ENCODE results near the gene DIS3L2. TPM values are rescaled to one million over a fixed set of nuclear protein-coding genes. Genes with fewer than 3 reads are reported as not detected.
"Not testable (repeated sequence)": the region's sequence is repeated elsewhere in the genome, so short reads cannot be mapped to it uniquely, and the experiment has no call there.

The DIS3L2 gene
- total and polyA plus RNA-seq, 2 experiments from 2014 or later: 35.5 to 50.1 TPM

DNA sequence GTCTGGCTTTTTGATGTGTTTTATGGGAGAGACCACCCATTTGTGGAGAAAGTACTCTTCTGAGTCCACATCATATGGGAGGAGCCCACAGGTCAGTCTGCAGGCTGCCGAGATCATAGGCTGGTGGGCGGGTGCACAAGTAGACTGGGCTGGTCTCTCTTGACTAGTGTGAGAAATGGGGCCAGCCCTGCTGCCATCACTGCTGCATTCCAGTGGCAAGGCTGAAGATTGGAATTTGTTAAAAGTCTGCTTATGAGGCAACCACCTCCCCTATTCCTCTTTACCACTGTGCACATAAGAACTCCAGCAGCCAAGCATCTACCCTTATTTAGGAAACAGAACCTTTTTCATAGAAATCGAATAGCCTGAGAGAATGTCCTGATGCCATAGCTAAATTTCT is 200.7 kb downstream of the DIS3L2 start:
- Histone ChIP-seq H3K27me3 (no peaks in the 10 kb centered on the region), H3K27ac (no peak overlapping the region), H3K9me3 (ENCODE audit: low read depth) (no peaks in the 10 kb centered on the region), H3K36me3 (peaks cover 3% of the 10 kb centered on the region), H3K4me1 (ENCODE audit: low read depth) (no peaks in the 10 kb centered on the region), H3K4me3 (no peak overlapping the region)
- DNase-seq (ENCODE audit: low read depth in 1 of 2, low spot score in 1 of 2): peak in 1 of 2 donors; percentile 29
- TF ChIP-seq, protein P1, sequence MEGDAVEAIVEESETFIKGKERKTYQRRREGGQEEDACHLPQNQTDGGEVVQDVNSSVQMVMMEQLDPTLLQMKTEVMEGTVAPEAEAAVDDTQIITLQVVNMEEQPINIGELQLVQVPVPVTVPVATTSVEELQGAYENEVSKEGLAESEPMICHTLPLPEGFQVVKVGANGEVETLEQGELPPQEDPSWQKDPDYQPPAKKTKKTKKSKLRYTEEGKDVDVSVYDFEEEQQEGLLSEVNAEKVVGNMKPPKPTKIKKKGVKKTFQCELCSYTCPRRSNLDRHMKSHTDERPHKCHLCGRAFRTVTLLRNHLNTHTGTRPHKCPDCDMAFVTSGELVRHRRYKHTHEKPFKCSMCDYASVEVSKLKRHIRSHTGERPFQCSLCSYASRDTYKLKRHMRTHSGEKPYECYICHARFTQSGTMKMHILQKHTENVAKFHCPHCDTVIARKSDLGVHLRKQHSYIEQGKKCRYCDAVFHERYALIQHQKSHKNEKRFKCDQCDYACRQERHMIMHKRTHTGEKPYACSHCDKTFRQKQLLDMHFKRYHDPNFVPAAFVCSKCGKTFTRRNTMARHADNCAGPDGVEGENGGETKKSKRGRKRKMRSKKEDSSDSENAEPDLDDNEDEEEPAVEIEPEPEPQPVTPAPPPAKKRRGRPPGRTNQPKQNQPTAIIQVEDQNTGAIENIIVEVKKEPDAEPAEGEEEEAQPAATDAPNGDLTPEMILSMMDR (IDR thresholded peaks at IDR 0.05; ENCODE audit: low read depth, low read length): no peak

DNA sequence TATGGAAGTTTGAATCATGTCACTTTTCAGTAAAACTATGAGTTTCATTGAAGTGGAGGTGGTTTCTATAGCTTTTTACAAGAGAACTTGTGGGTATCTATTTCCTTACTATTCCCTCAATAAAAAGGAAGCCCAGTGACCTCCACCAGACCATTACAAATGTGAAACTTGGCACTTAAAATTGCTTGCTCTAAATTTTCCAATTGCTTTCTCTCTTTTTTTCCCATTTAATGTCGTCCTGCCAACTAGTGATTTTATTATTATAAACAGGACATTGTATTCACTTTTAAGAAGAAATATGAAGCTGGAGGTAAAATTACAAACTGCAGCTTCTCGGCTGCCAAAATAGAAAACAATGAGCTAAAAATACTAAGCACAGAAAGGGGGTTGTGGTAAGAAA is 208.9 kb downstream of the DIS3L2 start:
- Histone ChIP-seq H3K27ac (no peak overlapping the region), H3K9me3 (ENCODE audit: low read depth) (no peaks in the 10 kb centered on the region), H3K27me3 (no peaks in the 10 kb centered on the region), H3K4me1 (ENCODE audit: low read depth) (no peaks in the 10 kb centered on the region), H3K4me3 (no peak overlapping the region), H3K36me3 (peaks cover 3% of the 10 kb centered on the region)
- DNase-seq (ENCODE audit: low read depth in 1 of 2, low spot score in 1 of 2): no peak
- TF ChIP-seq, protein P1 (IDR thresholded peaks at IDR 0.05; ENCODE audit: low read depth, low read length): no peak

DNA sequence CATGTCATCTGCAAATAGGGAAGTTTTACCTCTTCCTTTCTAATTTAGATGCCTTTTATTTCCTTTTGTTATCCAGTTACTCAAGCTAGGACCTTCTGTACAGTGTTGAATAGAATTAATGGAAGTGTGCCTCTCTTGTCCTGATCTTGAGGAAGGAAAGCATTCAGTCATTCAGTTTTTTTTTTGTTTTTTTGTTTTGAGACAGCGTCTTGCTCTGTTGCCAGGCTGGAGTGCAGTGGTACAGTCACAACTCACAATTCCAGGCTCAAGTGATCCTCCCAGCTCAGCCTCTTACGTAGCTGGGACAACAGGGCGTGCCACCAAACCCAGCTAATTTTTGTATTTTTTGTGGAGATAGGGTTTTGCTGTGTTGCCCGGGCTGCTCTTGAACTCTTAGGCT is 213.1 kb downstream of the DIS3L2 start:
- Histone ChIP-seq H3K36me3 (no peaks in the 10 kb centered on the region), H3K4me1 (ENCODE audit: low read depth) (no peaks in the 10 kb centered on the region), H3K9me3 (ENCODE audit: low read depth) (no peaks in the 10 kb centered on the region), H3K4me3 (no peak overlapping the region), H3K27ac (no peak overlapping the region), H3K27me3 (no peaks in the 10 kb centered on the region)
- no peak for DNase-seq (ENCODE audit: low read depth in 1 of 2, low spot score in 1 of 2)
- TF ChIP-seq, protein P1 (IDR thresholded peaks at IDR 0.05; ENCODE audit: low read depth, low read length): no peak

DNA sequence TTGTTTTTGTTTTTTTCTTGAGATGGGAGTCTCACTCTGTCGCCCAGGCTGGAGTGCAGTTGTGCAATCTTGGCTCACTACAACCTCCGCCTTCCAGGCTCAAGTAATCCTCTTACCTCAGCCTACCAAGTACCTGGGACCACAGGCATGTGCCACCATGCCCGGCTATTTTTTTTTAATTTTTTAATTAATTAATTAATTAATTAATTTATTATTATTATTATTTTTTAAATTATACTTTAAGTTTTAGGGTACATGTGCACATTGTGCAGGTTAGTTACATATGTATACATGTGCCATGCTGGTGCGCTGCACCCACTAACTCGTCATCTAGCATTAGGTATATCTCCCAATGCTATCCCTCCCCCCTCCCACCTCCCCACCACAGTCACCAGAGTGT is 215.1 kb downstream of the DIS3L2 start:
- H3K36me3 ChIP-seq; H3K4me1 ChIP-seq (ENCODE audit: low read depth); H3K27ac ChIP-seq; H3K27me3 ChIP-seq; DNase-seq (ENCODE audit: low read depth in 1 of 2, low spot score in 1 of 2); H3K4me3 ChIP-seq; H3K9me3 ChIP-seq (ENCODE audit: low read depth): not testable (repeated sequence)

DNA sequence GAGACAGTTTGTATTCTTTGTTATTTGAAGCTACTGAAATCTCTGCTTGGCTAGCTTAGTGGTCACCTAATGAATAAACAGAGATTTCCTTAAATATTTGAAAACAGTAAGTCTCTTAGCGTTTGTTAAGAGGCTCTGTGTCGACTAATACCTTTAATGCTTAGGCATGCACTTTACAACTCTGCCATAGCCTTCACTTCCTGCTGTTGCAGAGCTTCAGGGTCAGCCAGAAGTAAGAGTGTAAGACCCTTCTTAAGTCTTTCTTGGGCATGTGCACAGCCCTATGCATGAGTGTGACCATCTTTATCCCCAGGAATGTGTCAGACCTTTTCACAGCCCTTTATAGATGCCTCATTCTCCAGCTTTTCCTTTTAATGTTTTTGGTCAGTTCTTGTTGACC is 221.8 kb downstream of the DIS3L2 start:
- TF ChIP-seq, protein P1 (IDR thresholded peaks at IDR 0.05; ENCODE audit: low read depth, low read length): no peak
- H3K4me1 ChIP-seq (ENCODE audit: low read depth): no peaks in the 10 kb centered on the region
- H3K27me3 ChIP-seq: no peaks in the 10 kb centered on the region
- H3K36me3 ChIP-seq: no peaks in the 10 kb centered on the region
- H3K4me3 ChIP-seq: no peak overlapping the region
- H3K9me3 ChIP-seq (ENCODE audit: low read depth): no peaks in the 10 kb centered on the region
- no peak overlapping the region for H3K27ac ChIP-seq
- no peak for DNase-seq (ENCODE audit: low read depth in 1 of 2, low spot score in 1 of 2)

DNA sequence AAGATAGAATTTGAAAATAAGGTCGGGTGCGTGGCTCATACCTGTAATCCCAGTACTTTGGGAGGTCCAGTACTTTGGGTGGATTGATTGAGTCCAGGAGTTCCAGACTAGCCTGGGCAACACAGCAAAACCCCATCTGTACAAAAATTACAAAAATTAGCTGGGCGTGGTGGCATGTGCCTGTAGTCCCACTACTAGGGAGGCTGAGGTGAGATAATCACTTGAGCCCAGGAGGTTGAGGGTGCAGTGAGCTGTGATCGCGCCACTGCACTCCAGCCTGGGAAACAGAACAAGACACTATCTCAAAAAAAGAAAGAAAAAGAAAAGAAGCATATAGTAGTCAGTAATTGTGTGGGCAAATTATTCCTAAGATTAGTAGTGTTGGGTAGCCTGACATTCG is 222.8 kb downstream of the DIS3L2 start:
- Histone ChIP-seq H3K4me3 (no peak overlapping the region), H3K36me3 (no peaks in the 10 kb centered on the region), H3K27me3 (no peaks in the 10 kb centered on the region), H3K9me3 (ENCODE audit: low read depth) (no peaks in the 10 kb centered on the region), H3K4me1 (ENCODE audit: low read depth) (no peaks in the 10 kb centered on the region), H3K27ac (no peak overlapping the region)
- TF ChIP-seq, protein P1 (IDR thresholded peaks at IDR 0.05; ENCODE audit: low read depth, low read length): no peak
- DNase-seq (ENCODE audit: low read depth in 1 of 2, low spot score in 1 of 2): no peak

Measured in cardiac muscle cell (in vitro differentiated cells and primary cell).